Fibroblast of lung (primary cell): ENCODE data around the gene HTT. TPM values are rescaled to one million over a fixed set of nuclear protein-coding genes. Genes with fewer than 3 reads are reported as not detected.

Experiments used
- DNase-seq, 2 donors: peaks; one replicate each; pipeline versions ENCODE4 v3.0.0 to v3.0.0-alpha.2; 2010; ENCODE audit warnings: low read depth in 2 of 2
- H2AFZ ChIP-seq: 2 replicates; pipeline ENCODE4 v1.5.1; 2012; ENCODE audit warnings: low read length, control low read depth, inconsistent platforms
- H3K27ac ChIP-seq: 2 replicates; pipeline ENCODE4 v1.5.1; 2011; ENCODE audit warnings: low read length, control low read depth; ENCODE audit not compliant: insufficient read depth
- H3K27me3 ChIP-seq: 2 replicates; pipeline ENCODE4 v1.5.1; 2011; ENCODE audit warnings: mild to moderate bottlenecking, low read length; ENCODE audit not compliant: control insufficient read depth, insufficient read depth
- H3K36me3 ChIP-seq: 2 replicates; pipeline ENCODE4 v1.5.1; 2011; ENCODE audit warnings: low read length; ENCODE audit not compliant: control insufficient read depth, insufficient read depth
- H3K4me1 ChIP-seq: 2 replicates; pipeline ENCODE4 v1.5.1; 2011; ENCODE audit warnings: low read length; ENCODE audit not compliant: control insufficient read depth, insufficient read depth; ENCODE audit errors: extremely low read depth
- H3K4me2 ChIP-seq: 2 replicates; pipeline ENCODE4 v1.5.1; 2011; ENCODE audit warnings: low read length, control low read depth; ENCODE audit not compliant: insufficient read depth; ENCODE audit errors: extremely low read depth
- H3K4me3 ChIP-seq, 4 experiments: fragments of 200-600 bp in 1 of 4; sonication (generic) in 1 of 4; replicated peaks in 1 of 4; 2 replicates each; pipeline ENCODE4 v1.5.1; 2011 to 2016; ENCODE audit warnings: low read length in 4 of 4, low read depth in 3 of 4, mild to moderate bottlenecking in 3 of 4, control low read depth in 2 of 4, inconsistent platforms in 1 of 4, mixed read lengths in 1 of 4; ENCODE audit not compliant: insufficient read depth in 1 of 4; ENCODE audit errors: control extremely low read depth in 1 of 4
- H3K79me2 ChIP-seq: 2 replicates; pipeline ENCODE4 v1.5.1; 2012; ENCODE audit warnings: mild to moderate bottlenecking, low read length, inconsistent platforms; ENCODE audit not compliant: control insufficient read depth, insufficient read depth
- H3K9ac ChIP-seq: 2 replicates; pipeline ENCODE4 v1.5.1; 2011; ENCODE audit warnings: mild to moderate bottlenecking, low read length, control low read depth; ENCODE audit not compliant: insufficient read depth
- H3K9me3 ChIP-seq: 2 replicates; pipeline ENCODE4 v1.5.1; 2012; ENCODE audit warnings: low read depth, low read length; ENCODE audit not compliant: control insufficient read depth, insufficient read depth
- H4K20me1 ChIP-seq: 2 replicates; pipeline ENCODE4 v1.5.1; 2011; ENCODE audit warnings: low read length; ENCODE audit not compliant: control insufficient read depth, insufficient read depth; ENCODE audit errors: extremely low read depth
- CTCF ChIP-seq, 2 donors: IDR thresholded peaks in 1 of 2; conservative IDR thresholded peaks in 1 of 2; 1 replicate in 1 of 2; 2 replicates in 1 of 2; pipeline ENCODE4 v1.5.1; 2011 to 2012; ENCODE audit warnings: low read length in 2 of 2, control low read depth in 1 of 2, inconsistent platforms in 1 of 2, low read depth in 1 of 2, mild to moderate bottlenecking in 1 of 2
- EZH2 ChIP-seq: IDR thresholded peaks from 2 replicates; pipeline ENCODE4 v1.5.1; 2012; ENCODE audit warnings: low read length, control low read depth, mild to moderate bottlenecking; ENCODE audit errors: missing control alignments
- polyA plus RNA-seq, 2 donors: library from polyadenylated mRNA; depleted of rRNA in 1 of 2; stranded (reverse) in 1 of 2; unstranded in 1 of 2; fragments of >200 nt; gene quantifications; 2 replicates each; pipeline ENCODE4 v1.2.1, GENCODE V29; 2011 to 2012; ENCODE audit warnings: missing spikeins in 1 of 2
- total RNA-seq: library from RNA; depleted of rRNA; stranded (reverse); fragments of >200 nt; gene quantifications from 2 replicates; pipeline ENCODE4 v1.2.1, GENCODE V29; 2014

Gene HTT
- total and polyA plus RNA-seq, 2 donors (not counting 1 experiment from before 2014, with no cell fraction given) = 13.2 to 41.8 TPM

GRCh38 chr4:3116955-3117354, 42.5 kb downstream of the HTT start:
- no peak overlapping the region for H2AFZ ChIP-seq
- no peak for DNase-seq
- H3K36me3 ChIP-seq = peaks cover 17% of the 10 kb centered on the region

GRCh38 chr4:3118312-3118711, 43.8 kb downstream of the HTT start:
- Histone ChIP-seq H3K79me2 (no peaks in the 10 kb centered on the region), H3K9ac (no peak overlapping the region), H3K27ac (no peak overlapping the region), H2AFZ (no peak overlapping the region), H3K4me3 (no peak overlapping the region), H4K20me1 (no peaks in the 10 kb centered on the region), H3K4me1 (peaks cover 6% of the 10 kb centered on the region), H3K27me3 (no peaks in the 10 kb centered on the region), H3K4me2 (no peak overlapping the region), H3K36me3 (peaks cover 17% of the 10 kb centered on the region), H3K9me3 (no peaks in the 10 kb centered on the region)
- DNase-seq = no peak
- TF ChIP-seq EZH2 (no peak), CTCF (conservative IDR thresholded peaks at IDR 0.05 in 1 of 2, IDR thresholded peaks at IDR 0.05 in 1 of 2; ENCODE audit: low read depth in 1 of 2, low read length in 2 of 2) (no peak)

More at GRCh38 chr4:3116955-3117354, 42.5 kb downstream of the HTT start:
- Histone ChIP-seq H3K9me3 (no peaks in the 10 kb centered on the region), H3K79me2 (no peaks in the 10 kb centered on the region), H3K27ac (no peak overlapping the region), H3K4me3 (no peak overlapping the region), H3K4me1 (peaks cover 6% of the 10 kb centered on the region), H3K4me2 (no peak overlapping the region), H4K20me1 (no peaks in the 10 kb centered on the region), H3K9ac (no peak overlapping the region), H3K27me3 (no peaks in the 10 kb centered on the region)
- TF ChIP-seq EZH2 = no peak
- no peak for TF ChIP-seq CTCF (conservative IDR thresholded peaks at IDR 0.05 in 1 of 2, IDR thresholded peaks at IDR 0.05 in 1 of 2; ENCODE audit: low read depth in 1 of 2, low read length in 2 of 2)

- no peaks in the 10 kb centered on the region for H3K27me3 ChIP-seq
- peaks cover 9% of the 10 kb centered on the region for H3K4me1 ChIP-seq
- H2AFZ ChIP-seq = no peak overlapping the region
- H3K79me2 ChIP-seq = no peaks in the 10 kb centered on the region
- H3K9me3 ChIP-seq = no peaks in the 10 kb centered on the region
- no peaks in the 10 kb centered on the region for H4K20me1 ChIP-seq
- peak in 1 of 2 donors; percentile 25 for DNase-seq
- TF ChIP-seq CTCF (conservative IDR thresholded peaks at IDR 0.05 in 1 of 2, IDR thresholded peaks at IDR 0.05 in 1 of 2; ENCODE audit: low read depth in 1 of 2, low read length in 2 of 2) (no peak), EZH2 (no peak)
- no peak overlapping the region for H3K4me3 ChIP-seq
- peaks cover 17% of the 10 kb centered on the region for H3K36me3 ChIP-seq
- H3K9ac ChIP-seq = no peak overlapping the region
- H3K4me2 ChIP-seq = no peak overlapping the region
- no peak overlapping the region for H3K27ac ChIP-seq
Observed at GRCh38 chr4:3119464-3119863, 45.0 kb downstream of the HTT start.
